ENCODE data around the gene PYGL. TPM values are rescaled to one million over a fixed set of nuclear protein-coding genes. Genes with fewer than 3 reads are reported as not detected.
A peak's percentile ranks its signal among the peaks of the same experiment; 100 is the strongest.

The PYGL gene
- total and polyA plus RNA-seq, 10 donors: 14.1 to 302 (median 101) TPM

DNA sequence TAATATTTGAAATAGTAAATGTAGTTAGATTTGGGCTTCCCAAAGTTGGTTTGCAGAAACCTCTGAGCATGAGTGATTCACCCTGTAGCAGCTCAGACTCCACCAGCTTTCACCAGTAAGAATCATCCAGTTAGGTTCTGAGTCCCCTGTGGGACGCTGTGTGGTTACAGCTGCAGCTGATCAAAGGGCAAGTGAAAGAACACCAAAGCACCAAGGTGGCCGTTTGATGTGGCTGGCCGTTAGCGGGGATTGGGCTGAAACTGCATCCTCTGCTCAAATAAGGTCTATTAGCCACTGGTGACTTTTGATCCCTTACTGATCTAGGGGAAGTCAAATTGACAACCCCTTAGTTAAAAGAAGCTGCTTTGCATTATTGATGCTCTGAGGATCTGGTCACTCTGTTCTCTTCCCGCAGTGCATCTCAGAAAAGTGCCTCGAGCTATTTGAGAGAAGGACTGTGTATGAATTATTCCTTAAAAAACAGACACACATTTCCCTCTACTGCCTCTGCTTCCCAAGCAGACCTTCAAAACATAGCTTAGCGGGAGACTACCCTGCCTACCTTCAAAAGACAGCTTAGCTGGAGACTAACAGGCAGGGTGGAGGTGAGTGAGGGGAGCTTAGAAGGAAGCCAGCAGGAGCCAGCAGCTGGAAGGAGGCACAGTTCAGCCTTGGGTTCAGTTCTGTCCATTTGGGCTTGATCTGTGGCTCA lies 68.8 kb downstream of the PYGL start:
- Histone ChIP-seq H3K27ac (no peak overlapping the region), H3K36me3 (no peaks in the 10 kb centered on the region)
- TF ChIP-seq POLR2AphosphoS5 (IDR thresholded peaks at IDR 0.05): no peak
- no peak for TF ChIP-seq POLR2A (IDR thresholded peaks at IDR 0.05)
- TF ChIP-seq, protein P1, sequence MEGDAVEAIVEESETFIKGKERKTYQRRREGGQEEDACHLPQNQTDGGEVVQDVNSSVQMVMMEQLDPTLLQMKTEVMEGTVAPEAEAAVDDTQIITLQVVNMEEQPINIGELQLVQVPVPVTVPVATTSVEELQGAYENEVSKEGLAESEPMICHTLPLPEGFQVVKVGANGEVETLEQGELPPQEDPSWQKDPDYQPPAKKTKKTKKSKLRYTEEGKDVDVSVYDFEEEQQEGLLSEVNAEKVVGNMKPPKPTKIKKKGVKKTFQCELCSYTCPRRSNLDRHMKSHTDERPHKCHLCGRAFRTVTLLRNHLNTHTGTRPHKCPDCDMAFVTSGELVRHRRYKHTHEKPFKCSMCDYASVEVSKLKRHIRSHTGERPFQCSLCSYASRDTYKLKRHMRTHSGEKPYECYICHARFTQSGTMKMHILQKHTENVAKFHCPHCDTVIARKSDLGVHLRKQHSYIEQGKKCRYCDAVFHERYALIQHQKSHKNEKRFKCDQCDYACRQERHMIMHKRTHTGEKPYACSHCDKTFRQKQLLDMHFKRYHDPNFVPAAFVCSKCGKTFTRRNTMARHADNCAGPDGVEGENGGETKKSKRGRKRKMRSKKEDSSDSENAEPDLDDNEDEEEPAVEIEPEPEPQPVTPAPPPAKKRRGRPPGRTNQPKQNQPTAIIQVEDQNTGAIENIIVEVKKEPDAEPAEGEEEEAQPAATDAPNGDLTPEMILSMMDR (IDR thresholded peaks at IDR 0.05 in 8 of 11, conservative IDR thresholded peaks at IDR 0.05 in 3 of 11): no peak

GRCh38 chr14:50874757-50875156 lies 69.5 kb downstream of the PYGL start:
- intact Hi-C loops (cut with DNase I; ENCODE audit: low total_unique reads): no loop called here
- no peaks in the 10 kb centered on the region for H3K9me3 ChIP-seq
- H3K36me3 ChIP-seq: no peaks in the 10 kb centered on the region
- H3K27ac ChIP-seq: no peak overlapping the region
- H3K27me3 ChIP-seq (replicated peaks in 1 of 7): peaks cover 0 to 59% (median 26%) of the 10 kb centered on the region in 7 donors
- TF ChIP-seq POLR2AphosphoS5 (IDR thresholded peaks at IDR 0.05) (no peak), POLR2A (IDR thresholded peaks at IDR 0.05) (no peak)
- TF ChIP-seq, protein P1 (IDR thresholded peaks at IDR 0.05 in 8 of 11, conservative IDR thresholded peaks at IDR 0.05 in 3 of 11): no peak
- peaks cover 8 to 35% (median 25%) of the 10 kb centered on the region in 6 donors for H3K4me1 ChIP-seq
- H3K4me3 ChIP-seq: no peak overlapping the region
- WGBS, 5 donors: 49 to 64% (median 55%) methylated on average over 2 of the region's 2 CpGs
- DNase-seq: no peak

More for the DNA sequence above, 68.8 kb downstream of the PYGL start:
- Histone ChIP-seq H3K4me1 (peaks cover 8 to 35% (median 25%) of the 10 kb centered on the region in 6 donors), H3K9me3 (no peaks in the 10 kb centered on the region), H3K27me3 (replicated peaks in 1 of 7) (peaks cover 0 to 51% (median 19%) of the 10 kb centered on the region in 7 donors), H3K4me3 (no peak overlapping the region)
- no peak for DNase-seq
- WGBS, 5 donors: 34 to 58% (median 44%) methylated on average over 7 of the region's 7 CpGs
- intact Hi-C loops (cut with DNase I; ENCODE audit: low total_unique reads): no loop called here

- peaks cover 0 to 79% (median 26%) of the 10 kb centered on the region in 7 donors for H3K27me3 ChIP-seq (replicated peaks in 1 of 7)
- peak within 1 kb of the TSS in 6 of 8 donors; percentile 1 to 58 (median 12) for H3K4me3 ChIP-seq
- peak; percentile 79 for DNase-seq
Observed at GRCh38 chr14:50871914-50872732, 72.2 kb downstream of the PYGL start, which contains the start of gene ABHD12B. Gene ABHD12B (plus strand): TSS chr14:50872053. CDS start chr14:50872175, 122 bp downstream.

More at GRCh38 chr14:50871914-50872732, 72.2 kb downstream of the PYGL start, which contains the start of gene ABHD12B:
- no peak for TF ChIP-seq POLR2AphosphoS5 (IDR thresholded peaks at IDR 0.05)
- no peak for TF ChIP-seq POLR2A (IDR thresholded peaks at IDR 0.05)
- TF ChIP-seq, protein P1 (IDR thresholded peaks at IDR 0.05 in 8 of 11, conservative IDR thresholded peaks at IDR 0.05 in 3 of 11): no peak
- H3K27ac ChIP-seq: no peak within 1 kb of the TSS
- intact Hi-C loops (cut with DNase I; ENCODE audit: low total_unique reads): no loop called here
- WGBS, 5 donors: 9 to 19% (median 12%) methylated on average over 31 to 63 of the region's 63 CpGs
- H3K36me3 ChIP-seq: no peaks in the 10 kb centered on the region
- no peaks in the 10 kb centered on the region for H3K9me3 ChIP-seq
- H3K4me1 ChIP-seq: peaks cover 8 to 35% (median 25%) of the 10 kb centered on the region in 6 donors
